HG02678 (cell line): ENCODE measurements around the gene MPC1.

Experiments used
- ATAC-seq: cut with Tn5 transposase; IDR thresholded peaks from one replicate; pipeline ENCODE4 v1.9.1; 2021; ENCODE audit warnings: mild to moderate bottlenecking, moderate library complexity; ENCODE audit not compliant: unreplicated experiment

The MPC1 gene

GRCh38 chr6:166382933-166383801, at the start of gene MPC1:
MPC1 (minus strand) TSS chr6:166382940; CDS start chr6:166382876, 64 bp downstream.
- ATAC-seq: peak; percentile 88

GRCh38 chr6:166430269-166430668, 47.5 kb upstream of the MPC1 start:
- no peak for ATAC-seq

GRCh38 chr6:166424431-166424830, 41.7 kb upstream of the MPC1 start:
- ATAC-seq: no peak

- no peak for ATAC-seq
Measured at GRCh38 chr6:166423781-166424180, 41.0 kb upstream of the MPC1 start.

GRCh38 chr6:166423051-166423745, 40.5 kb upstream of the MPC1 start:
- ATAC-seq: no peak

GRCh38 chr6:166422201-166422940, 39.6 kb upstream of the MPC1 start:
- no peak for ATAC-seq

- ATAC-seq: no peak
Measured at GRCh38 chr6:166420351-166420750, 37.6 kb upstream of the MPC1 start.

GRCh38 chr6:166419717-166420116, 37.0 kb upstream of the MPC1 start:
- ATAC-seq: no peak

GRCh38 chr6:166419286-166419685, 36.5 kb upstream of the MPC1 start:
- ATAC-seq: peak; percentile 98

- ATAC-seq: no peak
Measured at GRCh38 chr6:166418691-166419143, 36.0 kb upstream of the MPC1 start.

- ATAC-seq: no peak
Measured at GRCh38 chr6:166417285-166417691, 34.5 kb upstream of the MPC1 start.

GRCh38 chr6:166415833-166416347, 33.1 kb upstream of the MPC1 start:
- no peak for ATAC-seq

- ATAC-seq: no peak
Measured at GRCh38 chr6:166415306-166415705, 32.6 kb upstream of the MPC1 start.

GRCh38 chr6:166413491-166413951, 30.8 kb upstream of the MPC1 start:
- no peak for ATAC-seq

- ATAC-seq: no peak
Measured at GRCh38 chr6:166412911-166413384, 30.2 kb upstream of the MPC1 start.

GRCh38 chr6:166412156-166412910, 29.6 kb upstream of the MPC1 start:
- ATAC-seq: no peak

- no peak for ATAC-seq
Measured at GRCh38 chr6:166411721-166412151, 29.0 kb upstream of the MPC1 start.

GRCh38 chr6:166411271-166411670, 28.5 kb upstream of the MPC1 start:
- ATAC-seq: no peak

- no peak for ATAC-seq
Measured at GRCh38 chr6:166410426-166410935, 27.7 kb upstream of the MPC1 start.
